Suprapubic skin (tissue), 4 donors: ENCODE data around the gene RNGTT. TPM values are rescaled to one million over a fixed set of nuclear protein-coding genes. Genes with fewer than 3 reads are reported as not detected.

ENCODE experiments used
- DNase-seq, 2 donors: peaks; one replicate each; pipeline ENCODE4 v3.0.0-alpha.2; 2019; ENCODE audit warnings: low spot score in 2 of 2
- H3K27ac ChIP-seq: fragments of 200-600 bp; sonication (generic); one replicate; pipeline ENCODE4 v1.5.1; 2019
- H3K27me3 ChIP-seq: fragments of 200-600 bp; sonication (generic); one replicate; pipeline ENCODE4 v1.5.1; 2019
- H3K36me3 ChIP-seq: fragments of 200-600 bp; sonication (generic); one replicate; pipeline ENCODE4 v1.5.1; 2019
- H3K4me1 ChIP-seq: fragments of 200-600 bp; sonication (generic); one replicate; pipeline ENCODE4 v1.5.1; 2019
- H3K4me3 ChIP-seq: fragments of 200-600 bp; sonication (generic); one replicate; pipeline ENCODE4 v1.5.1; 2019; ENCODE audit warnings: mild to moderate bottlenecking
- H3K9me3 ChIP-seq: fragments of 200-600 bp; sonication (generic); one replicate; pipeline ENCODE4 v1.5.1; 2019
- EP300 ChIP-seq: sonication (generic); formaldehyde crosslinking; IDR thresholded peaks from one replicate; pipeline ENCODE4 v1.6.1; 2017; ENCODE audit warnings: antibody characterized with exemption
- POLR2A ChIP-seq, 2 donors: fragments of 450-650 bp; IDR thresholded peaks; one replicate each; pipeline ENCODE4 v1.6.1; 2017; ENCODE audit warnings: antibody characterized with exemption in 2 of 2, mild to moderate bottlenecking in 2 of 2, moderate library complexity in 2 of 2
- POLR2AphosphoS5 ChIP-seq, 3 donors: sonication (generic); formaldehyde crosslinking; IDR thresholded peaks; one replicate each; pipeline ENCODE4 v1.6.1; 2017; ENCODE audit warnings: antibody characterized with exemption in 3 of 3
- WGBS: methylation state at CpG from one replicate; pipeline ENCODE4 v1.1.5; 2018; 5-methylcytosine and 5-hydroxymethylcytosine counted together
- total RNA-seq, 4 donors: library from RNA; depleted of rRNA; stranded (reverse); fragments of >200 nt; gene quantifications; one replicate each; pipeline ENCODE4 v1.1.0, GENCODE V29; 2016
- TF ChIP-seq, protein P1 (sequence below), 2 donors: fragments of 200-600 bp in 1 of 2; fragments of 450-650 bp in 1 of 2; sonication (generic) in 1 of 2; IDR thresholded peaks; one replicate each; pipeline ENCODE4 v1.5.1; 2016 to 2019; ENCODE audit warnings: antibody characterized with exemption in 2 of 2, mild to moderate bottlenecking in 1 of 2, moderate library complexity in 1 of 2

RNGTT gene
- total RNA-seq, 4 donors from 2014 or later, result 8.6 to 13.6 (median 11.6) TPM

DNA sequence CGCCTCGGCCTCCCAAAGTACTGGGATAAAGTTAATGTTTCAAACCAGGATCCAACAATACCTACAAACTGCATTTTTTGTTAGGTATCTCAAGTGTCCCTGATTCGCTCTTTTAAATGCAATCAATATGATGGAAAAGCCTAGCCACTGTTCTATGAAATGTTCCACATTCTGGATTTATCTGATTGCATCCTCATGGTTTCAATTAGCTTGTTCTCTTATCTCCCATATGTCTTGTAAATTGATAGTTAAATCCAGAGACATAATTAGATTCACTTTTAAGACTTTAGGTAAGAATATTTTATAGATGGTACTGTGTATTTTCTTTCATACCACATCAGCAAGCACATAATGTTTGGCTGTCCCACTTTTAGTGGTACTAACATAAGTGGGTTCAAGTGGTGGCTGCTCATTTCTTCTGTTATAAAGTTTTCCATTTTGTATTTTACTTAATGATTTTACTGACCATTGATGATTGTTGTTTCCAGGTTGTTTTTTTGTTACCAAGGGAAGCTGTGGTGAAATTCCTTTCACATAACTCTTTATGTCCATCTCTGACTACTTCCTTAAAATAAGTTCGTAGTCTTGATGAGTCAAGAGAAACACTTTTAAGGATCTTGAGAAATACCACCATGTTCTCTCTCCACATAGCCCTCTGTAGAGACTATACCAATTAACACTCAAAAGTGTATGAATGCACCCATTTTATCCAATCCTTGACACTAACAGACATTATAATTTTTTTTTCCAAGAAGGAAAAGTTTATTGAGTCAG, 40.5 kb downstream of the RNGTT start:
- Histone ChIP-seq H3K4me1 (no peaks in the 10 kb centered on the region), H3K4me3 (no peak overlapping the region), H3K9me3 (no peaks in the 10 kb centered on the region), H3K36me3 (peaks cover 11% of the 10 kb centered on the region), H3K27me3 (no peaks in the 10 kb centered on the region), H3K27ac (no peak overlapping the region)
- DNase-seq, result no peak
- no peak for TF ChIP-seq EP300
- TF ChIP-seq POLR2AphosphoS5 (IDR thresholded peaks at IDR 0.05), result no peak
- TF ChIP-seq, protein P1, sequence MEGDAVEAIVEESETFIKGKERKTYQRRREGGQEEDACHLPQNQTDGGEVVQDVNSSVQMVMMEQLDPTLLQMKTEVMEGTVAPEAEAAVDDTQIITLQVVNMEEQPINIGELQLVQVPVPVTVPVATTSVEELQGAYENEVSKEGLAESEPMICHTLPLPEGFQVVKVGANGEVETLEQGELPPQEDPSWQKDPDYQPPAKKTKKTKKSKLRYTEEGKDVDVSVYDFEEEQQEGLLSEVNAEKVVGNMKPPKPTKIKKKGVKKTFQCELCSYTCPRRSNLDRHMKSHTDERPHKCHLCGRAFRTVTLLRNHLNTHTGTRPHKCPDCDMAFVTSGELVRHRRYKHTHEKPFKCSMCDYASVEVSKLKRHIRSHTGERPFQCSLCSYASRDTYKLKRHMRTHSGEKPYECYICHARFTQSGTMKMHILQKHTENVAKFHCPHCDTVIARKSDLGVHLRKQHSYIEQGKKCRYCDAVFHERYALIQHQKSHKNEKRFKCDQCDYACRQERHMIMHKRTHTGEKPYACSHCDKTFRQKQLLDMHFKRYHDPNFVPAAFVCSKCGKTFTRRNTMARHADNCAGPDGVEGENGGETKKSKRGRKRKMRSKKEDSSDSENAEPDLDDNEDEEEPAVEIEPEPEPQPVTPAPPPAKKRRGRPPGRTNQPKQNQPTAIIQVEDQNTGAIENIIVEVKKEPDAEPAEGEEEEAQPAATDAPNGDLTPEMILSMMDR (IDR thresholded peaks at IDR 0.05), result no peak
- no peak for TF ChIP-seq POLR2A (IDR thresholded peaks at IDR 0.05)
- 94% methylated on average over 4 of the region's 4 CpGs for WGBS

DNA sequence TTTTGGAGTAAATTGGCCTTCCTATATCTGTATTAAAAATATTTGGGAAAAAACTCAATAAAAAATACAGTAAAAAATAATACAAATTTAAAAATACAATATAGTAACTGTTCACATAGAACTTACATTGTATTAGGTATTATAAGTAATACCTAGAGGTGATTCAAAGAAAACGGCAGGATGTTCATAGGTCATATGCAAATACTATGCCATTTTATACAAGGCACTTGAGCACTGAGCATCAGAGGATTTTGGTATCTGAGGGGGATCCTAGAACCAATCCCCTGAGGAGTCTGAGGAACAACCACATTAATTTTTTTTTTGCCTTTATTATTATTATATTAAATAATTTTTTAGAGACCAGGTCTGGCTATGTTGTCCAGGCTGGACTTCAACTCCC, 41.7 kb downstream of the RNGTT start:
- no peaks in the 10 kb centered on the region for H3K4me1 ChIP-seq
- TF ChIP-seq, protein P1 (IDR thresholded peaks at IDR 0.05), result no peak
- TF ChIP-seq POLR2AphosphoS5 (IDR thresholded peaks at IDR 0.05), result no peak
- TF ChIP-seq POLR2A (IDR thresholded peaks at IDR 0.05), result no peak
- no peak for TF ChIP-seq EP300
- H3K27ac ChIP-seq, result no peak overlapping the region
- H3K27me3 ChIP-seq, result no peaks in the 10 kb centered on the region
- H3K9me3 ChIP-seq, result no peaks in the 10 kb centered on the region
- no peak overlapping the region for H3K4me3 ChIP-seq
- no peak for DNase-seq
- peaks cover 10% of the 10 kb centered on the region for H3K36me3 ChIP-seq
- WGBS, result 92% methylated on average over 1 of the region's 1 CpG

- no peak overlapping the region for H3K4me3 ChIP-seq
- H3K4me1 ChIP-seq, result no peaks in the 10 kb centered on the region
- H3K36me3 ChIP-seq, result peaks cover 10% of the 10 kb centered on the region
- no peaks in the 10 kb centered on the region for H3K27me3 ChIP-seq
- no peak for TF ChIP-seq POLR2AphosphoS5 (IDR thresholded peaks at IDR 0.05)
- TF ChIP-seq POLR2A (IDR thresholded peaks at IDR 0.05), result no peak
- TF ChIP-seq EP300, result no peak
- TF ChIP-seq, protein P1 (IDR thresholded peaks at IDR 0.05), result no peak
- WGBS, result 74% methylated on average over 1 of the region's 1 CpG
- DNase-seq, result no peak
- H3K9me3 ChIP-seq, result no peaks in the 10 kb centered on the region
- H3K27ac ChIP-seq, result no peak overlapping the region
Observed at GRCh38 chr6:88920774-88921733, 42.4 kb downstream of the RNGTT start.

- TF ChIP-seq POLR2AphosphoS5 (IDR thresholded peaks at IDR 0.05), result no peak
- TF ChIP-seq EP300, result no peak
- TF ChIP-seq, protein P1 (IDR thresholded peaks at IDR 0.05), result no peak
- no peak for TF ChIP-seq POLR2A (IDR thresholded peaks at IDR 0.05)
- Histone ChIP-seq H3K27ac (no peak overlapping the region), H3K4me3 (no peak overlapping the region), H3K9me3 (no peaks in the 10 kb centered on the region), H3K4me1 (no peaks in the 10 kb centered on the region), H3K36me3 (peaks cover 7% of the 10 kb centered on the region), H3K27me3 (no peaks in the 10 kb centered on the region)
- 85% methylated on average over 2 of the region's 2 CpGs for WGBS
- DNase-seq, result no peak
Observed at GRCh38 chr6:88920088-88920487, 43.3 kb downstream of the RNGTT start.

- 68% methylated on average over 1 of the region's 1 CpG for WGBS
- TF ChIP-seq POLR2AphosphoS5 (IDR thresholded peaks at IDR 0.05) (no peak), EP300 (no peak), POLR2A (IDR thresholded peaks at IDR 0.05) (no peak)
- TF ChIP-seq, protein P1 (IDR thresholded peaks at IDR 0.05), result no peak
- Histone ChIP-seq H3K4me3 (no peak overlapping the region), H3K27ac (no peak overlapping the region), H3K4me1 (no peaks in the 10 kb centered on the region), H3K36me3 (peaks cover 7% of the 10 kb centered on the region), H3K27me3 (no peaks in the 10 kb centered on the region), H3K9me3 (no peaks in the 10 kb centered on the region)
- DNase-seq, result no peak
Observed at GRCh38 chr6:88919032-88919431, 44.4 kb downstream of the RNGTT start.
